Stomach (tissue), 4 donors: ENCODE data around the gene CMYA5.

Experiments used
- POLR2AphosphoS5 ChIP-seq, 3 donors: sonication (generic); formaldehyde crosslinking; IDR thresholded peaks; one replicate each; pipeline ENCODE4 v1.6.1; 2016; ENCODE audit warnings: antibody characterized with exemption in 3 of 3
- TF ChIP-seq, protein P1 (sequence below), 7 experiments: fragments of 450-650 bp in 4 of 7; fragments of 200-600 bp in 3 of 7; sonication (generic) in 3 of 7; IDR thresholded peaks; one replicate each; pipeline ENCODE4 v1.5.1; 2016 to 2019; ENCODE audit warnings: antibody characterized with exemption in 7 of 7, control low read depth in 2 of 7, mild to moderate bottlenecking in 1 of 7

DNA sequence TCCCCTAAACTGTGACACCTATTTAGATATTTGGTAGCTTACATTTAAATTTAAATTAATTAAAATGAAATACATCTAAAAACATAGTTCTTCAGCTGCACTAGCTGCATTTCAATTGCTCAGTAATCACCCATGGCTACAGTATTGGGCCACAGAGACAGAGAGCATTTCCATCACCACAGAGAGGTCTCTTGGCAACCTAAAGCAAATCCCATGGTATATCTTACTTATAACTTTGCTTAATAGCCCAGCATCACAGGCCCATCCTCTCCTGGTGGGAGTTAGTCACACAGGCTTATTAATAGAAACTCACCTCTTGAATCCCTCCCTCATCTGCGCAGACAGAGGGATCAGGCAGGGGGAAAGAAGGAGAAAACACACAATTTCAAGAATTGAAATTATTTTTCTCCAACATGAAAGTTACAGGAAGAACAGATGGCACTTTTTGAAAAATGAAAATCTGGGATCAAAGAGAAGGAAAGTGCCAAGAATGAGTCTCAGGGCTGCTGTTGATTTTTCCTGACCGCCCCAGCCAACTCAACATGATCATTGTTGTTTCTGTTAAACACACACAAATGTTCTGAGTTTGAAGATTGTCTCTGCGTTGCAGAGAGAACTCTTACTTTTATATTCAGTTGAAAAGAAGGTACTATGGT, 144.6 kb downstream of the CMYA5 start:
- TF ChIP-seq, protein P1, sequence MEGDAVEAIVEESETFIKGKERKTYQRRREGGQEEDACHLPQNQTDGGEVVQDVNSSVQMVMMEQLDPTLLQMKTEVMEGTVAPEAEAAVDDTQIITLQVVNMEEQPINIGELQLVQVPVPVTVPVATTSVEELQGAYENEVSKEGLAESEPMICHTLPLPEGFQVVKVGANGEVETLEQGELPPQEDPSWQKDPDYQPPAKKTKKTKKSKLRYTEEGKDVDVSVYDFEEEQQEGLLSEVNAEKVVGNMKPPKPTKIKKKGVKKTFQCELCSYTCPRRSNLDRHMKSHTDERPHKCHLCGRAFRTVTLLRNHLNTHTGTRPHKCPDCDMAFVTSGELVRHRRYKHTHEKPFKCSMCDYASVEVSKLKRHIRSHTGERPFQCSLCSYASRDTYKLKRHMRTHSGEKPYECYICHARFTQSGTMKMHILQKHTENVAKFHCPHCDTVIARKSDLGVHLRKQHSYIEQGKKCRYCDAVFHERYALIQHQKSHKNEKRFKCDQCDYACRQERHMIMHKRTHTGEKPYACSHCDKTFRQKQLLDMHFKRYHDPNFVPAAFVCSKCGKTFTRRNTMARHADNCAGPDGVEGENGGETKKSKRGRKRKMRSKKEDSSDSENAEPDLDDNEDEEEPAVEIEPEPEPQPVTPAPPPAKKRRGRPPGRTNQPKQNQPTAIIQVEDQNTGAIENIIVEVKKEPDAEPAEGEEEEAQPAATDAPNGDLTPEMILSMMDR (IDR thresholded peaks at IDR 0.05), result no peak
- no peak for TF ChIP-seq POLR2AphosphoS5 (IDR thresholded peaks at IDR 0.05)
